GM23338 (cell line): ENCODE measurements around the gene DNAI1. TPM values are rescaled to one million over a fixed set of nuclear protein-coding genes. Genes with fewer than 3 reads are reported as not detected.

Source experiments
- ATAC-seq: fragments of 200-7000 bp; cut with Tn5 transposase; 3 replicates; pipeline ENCODE4 v1.9.1; 2020
- DNase-seq: peaks from one replicate; pipeline ENCODE4 v3.0.0-alpha.2; 2015; ENCODE audit warnings: low spot score
- H2AFZ ChIP-seq: fragments of 200-600 bp; sonication (generic); 2 replicates; pipeline ENCODE4 v1.8.0; 2016; ENCODE audit warnings: antibody characterized with exemption, mild to moderate bottlenecking, moderate library complexity
- H3F3A ChIP-seq: fragments of 200-600 bp; sonication (generic); replicated peaks from 2 replicates; pipeline ENCODE4 v1.8.0; 2017; ENCODE audit warnings: antibody characterized with exemption, mixed run types, low read depth
- H3K27ac ChIP-seq: fragments of 200-600 bp; sonication (generic); 2 replicates; pipeline ENCODE4 v1.6.1; 2016; ENCODE audit warnings: low read depth
- H3K27me3 ChIP-seq: fragments of 200-600 bp; sonication (generic); 2 replicates; pipeline ENCODE4 v1.8.0; 2016; ENCODE audit warnings: mild to moderate bottlenecking, mixed run types, moderate library complexity; ENCODE audit not compliant: insufficient read depth
- H3K36me3 ChIP-seq: fragments of 200-600 bp; sonication (generic); 2 replicates; pipeline ENCODE4 v1.8.0; 2016; ENCODE audit warnings: mild to moderate bottlenecking; ENCODE audit not compliant: insufficient read depth
- H3K4me1 ChIP-seq: fragments of 200-600 bp; sonication (generic); 2 replicates; pipeline ENCODE4 v1.8.0; 2016; ENCODE audit warnings: mild to moderate bottlenecking, moderate library complexity; ENCODE audit not compliant: insufficient read depth
- H3K4me2 ChIP-seq: fragments of 200-600 bp; sonication (generic); 2 replicates; pipeline ENCODE4 v1.7.1; 2017; ENCODE audit warnings: mixed run types
- H3K4me3 ChIP-seq: fragments of 200-600 bp; sonication (generic); 2 replicates; pipeline ENCODE4 v1.6.1; 2016; ENCODE audit warnings: mixed run types
- H3K79me2 ChIP-seq: fragments of 200-600 bp; sonication (generic); replicated peaks from 2 replicates; pipeline ENCODE4 v1.8.0; 2017; ENCODE audit warnings: mild to moderate bottlenecking; ENCODE audit not compliant: insufficient read depth
- H3K9me2 ChIP-seq: fragments of 200-600 bp; sonication (generic); 2 replicates; pipeline ENCODE4 v1.8.0; 2017; ENCODE audit not compliant: insufficient read depth
- H4K20me1 ChIP-seq: fragments of 200-600 bp; sonication (generic); replicated peaks from 2 replicates; pipeline ENCODE4 v1.8.0; 2017; ENCODE audit warnings: mild to moderate bottlenecking; ENCODE audit not compliant: insufficient read depth
- H3K27ac Mint-ChIP-seq: 2 replicates; pipeline ENCODE4 v1.8.0; 2020; ENCODE audit warnings: inconsistent platforms, mild to moderate bottlenecking, moderate library complexity, mixed read lengths
- H3K27me3 Mint-ChIP-seq: 3 replicates; pipeline ENCODE4 v1.8.0; 2022; ENCODE audit warnings: low read depth, mild to moderate bottlenecking, moderate library complexity, mixed read lengths, inconsistent platforms; ENCODE audit not compliant: insufficient read depth, poor library complexity
- H3K36me3 Mint-ChIP-seq: 3 replicates; pipeline ENCODE4 v1.8.0; 2021; ENCODE audit warnings: low read depth, mild to moderate bottlenecking, inconsistent platforms, moderate library complexity, mixed read lengths
- H3K4me1 Mint-ChIP-seq: 3 replicates; pipeline ENCODE4 v1.8.0; 2020; ENCODE audit warnings: mild to moderate bottlenecking, inconsistent platforms, mixed read lengths
- H3K4me3 Mint-ChIP-seq: 3 replicates; pipeline ENCODE4 v1.8.0; 2021; ENCODE audit warnings: moderate library complexity, mild to moderate bottlenecking, inconsistent platforms, mixed read lengths
- H3K9me3 Mint-ChIP-seq: 3 replicates; pipeline ENCODE4 v1.8.0; 2020; ENCODE audit warnings: moderate library complexity, mild to moderate bottlenecking, inconsistent platforms, mixed read lengths
- CREB1 ChIP-seq: fragments of 250-450 bp; sonication (Bioruptor Pico); IDR thresholded peaks from 2 replicates; pipeline ENCODE4 v1.5.0; 2020; ENCODE audit warnings: low read depth, mild to moderate bottlenecking, moderate library complexity
- EZH2 ChIP-seq: fragments of 200-600 bp; sonication (generic); IDR thresholded peaks from one replicate; pipeline ENCODE4 v1.8.0; 2017; ENCODE audit warnings: antibody characterized with exemption, mild to moderate bottlenecking, low read depth; ENCODE audit not compliant: unreplicated experiment
- EZH2phosphoT487 ChIP-seq: fragments of 200-600 bp; sonication (generic); IDR thresholded peaks from one replicate; pipeline ENCODE4 v1.8.1; 2018; ENCODE audit warnings: antibody characterized with exemption; ENCODE audit not compliant: unreplicated experiment
- JUNB ChIP-seq: IDR thresholded peaks from one replicate; pipeline ENCODE4 v1.6.1; 2016; ENCODE audit warnings: antibody characterized with exemption; ENCODE audit not compliant: unreplicated experiment
- NANOG ChIP-seq: IDR thresholded peaks from 2 replicates; pipeline ENCODE4 v1.6.1; 2016; ENCODE audit warnings: antibody characterized with exemption, borderline replicate concordance
- POLR2AphosphoS5 ChIP-seq: IDR thresholded peaks from 2 replicates; pipeline ENCODE4 v1.6.1; 2016; ENCODE audit warnings: antibody characterized with exemption, low read depth
- REST ChIP-seq: IDR thresholded peaks from one replicate; pipeline ENCODE4 v1.6.1; 2018; ENCODE audit warnings: antibody characterized with exemption; ENCODE audit not compliant: unreplicated experiment
- STAT1 ChIP-seq: IDR thresholded peaks from one replicate; pipeline ENCODE4 v1.6.1; 2016; ENCODE audit warnings: antibody characterized with exemption; ENCODE audit not compliant: unreplicated experiment
- ZNF114 ChIP-seq: fragments of 250-450 bp; sonication (Bioruptor Pico); IDR thresholded peaks from 2 replicates; pipeline ENCODE4 v1.5.0; 2020; ENCODE audit warnings: mild to moderate bottlenecking, moderate library complexity
- ZNF331 ChIP-seq: fragments of 250-450 bp; sonication (Bioruptor Pico); IDR thresholded peaks from 2 replicates; pipeline ENCODE4 v1.5.0; 2020; ENCODE audit warnings: low read depth, mild to moderate bottlenecking, moderate library complexity
- polyA plus RNA-seq: library from polyadenylated mRNA; unstranded; fragments of >200 nt; fragmentation: Nextera tagmentation; extraction: Ambion mirVana; gene quantifications from 2 replicates; pipeline ENCODE4 v1.2.1, GENCODE V29; 2016
- total RNA-seq: library from RNA; depleted of rRNA; stranded (reverse); fragments of >200 nt; shearing (Covaris generic); gene quantifications from 2 replicates; pipeline ENCODE4 v1.2.3, GENCODE V29; 2014
- TF ChIP-seq, protein P1 (sequence below): IDR thresholded peaks from 2 replicates; pipeline ENCODE4 v1.6.1; 2016; ENCODE audit warnings: antibody characterized with exemption
- TF ChIP-seq, protein P2 (sequence below), 2 experiments: fragments of 200-600 bp in 1 of 2; sonication (generic) in 1 of 2; conservative IDR thresholded peaks; 2 replicates each; pipeline versions ENCODE4 v1.5.1 to v1.6.1; 2016 to 2017; ENCODE audit warnings: antibody characterized with exemption in 2 of 2, low read depth in 2 of 2, mild to moderate bottlenecking in 2 of 2, moderate library complexity in 1 of 2
- TF ChIP-seq, protein P3 (sequence below): fragments of 250-450 bp; sonication (Bioruptor Pico); IDR thresholded peaks from 2 replicates; pipeline ENCODE4 v1.5.0; 2020; ENCODE audit warnings: mild to moderate bottlenecking, moderate library complexity

DNAI1 gene
- total and polyA plus RNA-seq, 2 experiments from 2014 or later = 1.0 to 1.1 TPM

GRCh38 chr9:34520505-34521385 is 62.1 kb downstream of the DNAI1 start:
- Histone ChIP-seq H4K20me1 (no peaks in the 10 kb centered on the region), H3K4me1 (peaks cover 4% of the 10 kb centered on the region), H3K79me2 (no peaks in the 10 kb centered on the region), H3F3A (no peaks in the 10 kb centered on the region), H3K27me3 (peaks cover 18% of the 10 kb centered on the region), H2AFZ (no peak overlapping the region), H3K4me3 (no peak overlapping the region), H3K9me2 (no peaks in the 10 kb centered on the region; the same call in 1 of the 2 replicates), H3K36me3 (no peaks in the 10 kb centered on the region), H3K4me2 (no peak overlapping the region), H3K27ac (no peak overlapping the region)
- Mint-ChIP-seq H3K27me3 (peaks cover 20% of the 10 kb centered on the region), H3K4me1 (peaks cover 15% of the 10 kb centered on the region), H3K36me3 (no peaks in the 10 kb centered on the region; the same call in 2 of the 3 replicates), H3K4me3 (no peak overlapping the region), H3K27ac (no peak overlapping the region), H3K9me3 (no peaks in the 10 kb centered on the region; the same call in 2 of the 3 replicates)
- TF ChIP-seq, protein P1, sequence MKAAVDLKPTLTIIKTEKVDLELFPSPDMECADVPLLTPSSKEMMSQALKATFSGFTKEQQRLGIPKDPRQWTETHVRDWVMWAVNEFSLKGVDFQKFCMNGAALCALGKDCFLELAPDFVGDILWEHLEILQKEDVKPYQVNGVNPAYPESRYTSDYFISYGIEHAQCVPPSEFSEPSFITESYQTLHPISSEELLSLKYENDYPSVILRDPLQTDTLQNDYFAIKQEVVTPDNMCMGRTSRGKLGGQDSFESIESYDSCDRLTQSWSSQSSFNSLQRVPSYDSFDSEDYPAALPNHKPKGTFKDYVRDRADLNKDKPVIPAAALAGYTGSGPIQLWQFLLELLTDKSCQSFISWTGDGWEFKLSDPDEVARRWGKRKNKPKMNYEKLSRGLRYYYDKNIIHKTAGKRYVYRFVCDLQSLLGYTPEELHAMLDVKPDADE = no peak
- TF ChIP-seq, protein P2, sequence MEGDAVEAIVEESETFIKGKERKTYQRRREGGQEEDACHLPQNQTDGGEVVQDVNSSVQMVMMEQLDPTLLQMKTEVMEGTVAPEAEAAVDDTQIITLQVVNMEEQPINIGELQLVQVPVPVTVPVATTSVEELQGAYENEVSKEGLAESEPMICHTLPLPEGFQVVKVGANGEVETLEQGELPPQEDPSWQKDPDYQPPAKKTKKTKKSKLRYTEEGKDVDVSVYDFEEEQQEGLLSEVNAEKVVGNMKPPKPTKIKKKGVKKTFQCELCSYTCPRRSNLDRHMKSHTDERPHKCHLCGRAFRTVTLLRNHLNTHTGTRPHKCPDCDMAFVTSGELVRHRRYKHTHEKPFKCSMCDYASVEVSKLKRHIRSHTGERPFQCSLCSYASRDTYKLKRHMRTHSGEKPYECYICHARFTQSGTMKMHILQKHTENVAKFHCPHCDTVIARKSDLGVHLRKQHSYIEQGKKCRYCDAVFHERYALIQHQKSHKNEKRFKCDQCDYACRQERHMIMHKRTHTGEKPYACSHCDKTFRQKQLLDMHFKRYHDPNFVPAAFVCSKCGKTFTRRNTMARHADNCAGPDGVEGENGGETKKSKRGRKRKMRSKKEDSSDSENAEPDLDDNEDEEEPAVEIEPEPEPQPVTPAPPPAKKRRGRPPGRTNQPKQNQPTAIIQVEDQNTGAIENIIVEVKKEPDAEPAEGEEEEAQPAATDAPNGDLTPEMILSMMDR (conservative IDR thresholded peaks at IDR 0.05; ENCODE audit: low read depth in 2 of 2) = no peak
- TF ChIP-seq STAT1 = no peak
- no peak for TF ChIP-seq POLR2AphosphoS5
- TF ChIP-seq NANOG = no peak
- TF ChIP-seq ZNF114 (CRISPR knock-in tag) = no peak
- TF ChIP-seq CREB1 (CRISPR knock-in tag) = no peak
- TF ChIP-seq, protein P3, sequence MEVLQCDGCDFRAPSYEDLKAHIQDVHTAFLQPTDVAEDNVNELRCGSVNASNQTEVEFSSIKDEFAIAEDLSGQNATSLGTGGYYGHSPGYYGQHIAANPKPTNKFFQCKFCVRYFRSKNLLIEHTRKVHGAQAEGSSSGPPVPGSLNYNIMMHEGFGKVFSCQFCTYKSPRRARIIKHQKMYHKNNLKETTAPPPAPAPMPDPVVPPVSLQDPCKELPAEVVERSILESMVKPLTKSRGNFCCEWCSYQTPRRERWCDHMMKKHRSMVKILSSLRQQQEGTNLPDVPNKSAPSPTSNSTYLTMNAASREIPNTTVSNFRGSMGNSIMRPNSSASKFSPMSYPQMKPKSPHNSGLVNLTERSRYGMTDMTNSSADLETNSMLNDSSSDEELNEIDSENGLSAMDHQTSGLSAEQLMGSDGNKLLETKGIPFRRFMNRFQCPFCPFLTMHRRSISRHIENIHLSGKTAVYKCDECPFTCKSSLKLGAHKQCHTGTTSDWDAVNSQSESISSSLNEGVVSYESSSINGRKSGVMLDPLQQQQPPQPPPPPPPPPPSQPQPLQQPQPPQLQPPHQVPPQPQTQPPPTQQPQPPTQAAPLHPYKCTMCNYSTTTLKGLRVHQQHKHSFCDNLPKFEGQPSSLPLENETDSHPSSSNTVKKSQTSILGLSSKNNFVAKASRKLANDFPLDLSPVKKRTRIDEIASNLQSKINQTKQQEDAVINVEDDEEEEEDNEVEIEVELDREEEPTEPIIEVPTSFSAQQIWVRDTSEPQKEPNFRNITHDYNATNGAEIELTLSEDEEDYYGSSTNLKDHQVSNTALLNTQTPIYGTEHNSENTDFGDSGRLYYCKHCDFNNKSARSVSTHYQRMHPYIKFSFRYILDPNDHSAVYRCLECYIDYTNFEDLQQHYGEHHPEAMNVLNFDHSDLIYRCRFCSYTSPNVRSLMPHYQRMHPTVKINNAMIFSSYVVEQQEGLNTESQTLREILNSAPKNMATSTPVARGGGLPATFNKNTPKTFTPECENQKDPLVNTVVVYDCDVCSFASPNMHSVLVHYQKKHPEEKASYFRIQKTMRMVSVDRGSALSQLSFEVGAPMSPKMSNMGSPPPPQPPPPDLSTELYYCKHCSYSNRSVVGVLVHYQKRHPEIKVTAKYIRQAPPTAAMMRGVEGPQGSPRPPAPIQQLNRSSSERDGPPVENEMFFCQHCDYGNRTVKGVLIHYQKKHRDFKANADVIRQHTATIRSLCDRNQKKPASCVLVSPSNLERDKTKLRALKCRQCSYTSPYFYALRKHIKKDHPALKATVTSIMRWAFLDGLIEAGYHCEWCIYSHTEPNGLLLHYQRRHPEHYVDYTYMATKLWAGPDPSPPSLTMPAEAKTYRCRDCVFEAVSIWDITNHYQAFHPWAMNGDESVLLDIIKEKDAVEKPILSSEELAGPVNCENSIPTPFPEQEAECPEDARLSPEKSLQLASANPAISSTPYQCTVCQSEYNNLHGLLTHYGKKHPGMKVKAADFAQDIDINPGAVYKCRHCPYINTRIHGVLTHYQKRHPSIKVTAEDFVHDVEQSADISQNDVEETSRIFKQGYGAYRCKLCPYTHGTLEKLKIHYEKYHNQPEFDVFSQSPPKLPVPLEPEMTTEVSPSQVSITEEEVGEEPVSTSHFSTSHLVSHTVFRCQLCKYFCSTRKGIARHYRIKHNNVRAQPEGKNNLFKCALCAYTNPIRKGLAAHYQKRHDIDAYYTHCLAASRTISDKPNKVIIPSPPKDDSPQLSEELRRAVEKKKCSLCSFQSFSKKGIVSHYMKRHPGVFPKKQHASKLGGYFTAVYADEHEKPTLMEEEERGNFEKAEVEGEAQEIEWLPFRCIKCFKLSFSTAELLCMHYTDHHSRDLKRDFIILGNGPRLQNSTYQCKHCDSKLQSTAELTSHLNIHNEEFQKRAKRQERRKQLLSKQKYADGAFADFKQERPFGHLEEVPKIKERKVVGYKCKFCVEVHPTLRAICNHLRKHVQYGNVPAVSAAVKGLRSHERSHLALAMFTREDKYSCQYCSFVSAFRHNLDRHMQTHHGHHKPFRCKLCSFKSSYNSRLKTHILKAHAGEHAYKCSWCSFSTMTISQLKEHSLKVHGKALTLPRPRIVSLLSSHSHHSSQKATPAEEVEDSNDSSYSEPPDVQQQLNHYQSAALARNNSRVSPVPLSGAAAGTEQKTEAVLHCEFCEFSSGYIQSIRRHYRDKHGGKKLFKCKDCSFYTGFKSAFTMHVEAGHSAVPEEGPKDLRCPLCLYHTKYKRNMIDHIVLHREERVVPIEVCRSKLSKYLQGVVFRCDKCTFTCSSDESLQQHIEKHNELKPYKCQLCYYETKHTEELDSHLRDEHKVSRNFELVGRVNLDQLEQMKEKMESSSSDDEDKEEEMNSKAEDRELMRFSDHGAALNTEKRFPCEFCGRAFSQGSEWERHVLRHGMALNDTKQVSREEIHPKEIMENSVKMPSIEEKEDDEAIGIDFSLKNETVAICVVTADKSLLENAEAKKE (CRISPR knock-in tag) = no peak
- no peak for TF ChIP-seq ZNF331 (CRISPR knock-in tag)
- TF ChIP-seq JUNB = no peak
- no peak for TF ChIP-seq EZH2
- no peak for TF ChIP-seq EZH2phosphoT487
- no peak for TF ChIP-seq REST
- no peak for ATAC-seq
- no peak for DNase-seq
